Endothelial cell of umbilical vein (primary cell): ENCODE results near the gene SYNPO2. TPM values are rescaled to one million over a fixed set of nuclear protein-coding genes. Genes with fewer than 3 reads are reported as not detected.

Source experiments
- BruUV-seq: library from RNA; stranded (reverse); fragments of 400-500 nt; replicated peaks from 2 replicates; lab custom pipeline; 2021; lab: Mats Ljungman, UMichigan
- CTCF ChIA-PET: fragments of 300-600, 350-600 bp; sonication (Branson Sonifier 250); formaldehyde crosslinking; loops from one replicate; lab custom pipeline; 2021; ENCODE audit warnings: antibody characterized with exemption, inconsistent platforms; lab: Charles Lee
- POLR2A ChIA-PET: fragments of 300-600, 350-600 bp; sonication (Branson Sonifier 250); formaldehyde crosslinking; loops from one replicate; lab custom pipeline; 2021; ENCODE audit warnings: antibody characterized with exemption, inconsistent platforms; lab: Charles Lee
- DNase-seq: peaks from one replicate; pipeline ENCODE4 v3.0.0-alpha.2; 2011; ENCODE audit warnings: low read depth, low spot score
- FAIRE-seq: peaks from 2 replicates; lab custom pipeline; 2011; peaks lifted over from hg19 to GRCh38; lab: Jason Lieb, UNC
- H2AFZ ChIP-seq: 2 replicates; pipeline ENCODE4 v1.6.0; 2012; ENCODE audit warnings: low read depth, low read length, control low read depth, inconsistent platforms
- H3K27ac ChIP-seq: 2 replicates; pipeline ENCODE4 v1.5.1; 2011; ENCODE audit warnings: low read depth, mild to moderate bottlenecking, control low read depth, low read length, moderate library complexity; ENCODE audit not compliant: insufficient read depth
- H3K27me3 ChIP-seq, 2 experiments: 2 replicates each; pipeline versions ENCODE4 v1.6.0 to v1.6.1; 2011; ENCODE audit warnings: low read length in 2 of 2, mixed read lengths in 1 of 2; ENCODE audit not compliant: control insufficient read depth in 2 of 2, insufficient read depth in 2 of 2
- H3K36me3 ChIP-seq, 2 experiments: 2 replicates in 1 of 2; 3 replicates in 1 of 2; pipeline ENCODE4 v1.5.1; 2011; ENCODE audit warnings: low read length in 2 of 2, mild to moderate bottlenecking in 1 of 2, moderate library complexity in 1 of 2; ENCODE audit not compliant: control insufficient read depth in 2 of 2, insufficient read depth in 2 of 2; ENCODE audit errors: extremely low read depth in 1 of 2
- H3K4me1 ChIP-seq: 3 replicates; pipeline ENCODE4 v1.5.1; 2011; ENCODE audit warnings: mild to moderate bottlenecking, low read length; ENCODE audit not compliant: control insufficient read depth, insufficient read depth; ENCODE audit errors: extremely low read depth
- H3K4me2 ChIP-seq: 2 replicates; pipeline ENCODE4 v1.6.1; 2011; ENCODE audit warnings: low read length, control low read depth, mixed read lengths; ENCODE audit not compliant: insufficient read depth
- H3K4me3 ChIP-seq, 3 experiments: fragments of 200-600 bp in 1 of 3; sonication (generic), shearing (Covaris generic) in 1 of 3; replicated peaks in 1 of 3; 2 replicates each; pipeline ENCODE4 v1.5.1; 2011 to 2016; ENCODE audit warnings: control low read depth in 3 of 3, low read length in 3 of 3, mild to moderate bottlenecking in 2 of 3, inconsistent platforms in 1 of 3, low read depth in 1 of 3, moderate library complexity in 1 of 3; ENCODE audit not compliant: insufficient read depth in 1 of 3
- H3K79me2 ChIP-seq: 2 replicates; pipeline ENCODE4 v1.6.0; 2012; ENCODE audit warnings: low read length, inconsistent platforms; ENCODE audit not compliant: control insufficient read depth, insufficient read depth
- H3K9ac ChIP-seq: replicated peaks from 2 replicates; pipeline ENCODE3; 2011; ENCODE audit warnings: low read length, control low read depth; ENCODE audit not compliant: insufficient read depth; ENCODE audit errors: extremely low read depth
- H3K9me1 ChIP-seq: replicated peaks from 3 replicates; pipeline ENCODE4 v1.6.0; 2011; ENCODE audit warnings: mild to moderate bottlenecking, low read length; ENCODE audit not compliant: control insufficient read depth, insufficient read depth; ENCODE audit errors: extremely low read depth
- H3K9me3 ChIP-seq: replicated peaks from 2 replicates; pipeline ENCODE4 v1.5.1; 2012; ENCODE audit warnings: low read length, inconsistent platforms; ENCODE audit not compliant: control insufficient read depth, insufficient read depth
- H4K20me1 ChIP-seq: replicated peaks from 2 replicates; pipeline ENCODE3; 2011; ENCODE audit warnings: mild to moderate bottlenecking, low read length; ENCODE audit not compliant: control insufficient read depth, insufficient read depth; ENCODE audit errors: extremely low read depth
- EZH2 ChIP-seq: IDR thresholded peaks from 2 replicates; pipeline ENCODE4 v1.6.1; 2012; ENCODE audit warnings: borderline replicate concordance, low read depth, mild to moderate bottlenecking, moderate library complexity, low read length, inconsistent platforms; ENCODE audit not compliant: severe bottlenecking
- FOS ChIP-seq: IDR thresholded peaks from 2 replicates; pipeline ENCODE4 v1.6.1; 2011; ENCODE audit warnings: mild to moderate bottlenecking, low read length, moderate library complexity, borderline replicate concordance; ENCODE audit not compliant: insufficient read depth
- GATA2 ChIP-seq: IDR thresholded peaks from 2 replicates; pipeline ENCODE4 v1.7.0; 2011; ENCODE audit warnings: low read depth, mild to moderate bottlenecking, moderate library complexity, mixed read lengths, low read length; ENCODE audit not compliant: insufficient read length, insufficient read depth
- JUN ChIP-seq: IDR thresholded peaks from 2 replicates; pipeline ENCODE4 v1.6.1; 2011; ENCODE audit warnings: borderline replicate concordance, low read depth; ENCODE audit not compliant: insufficient read length, insufficient read depth
- POLR2A ChIP-seq: IDR thresholded peaks from 2 replicates; pipeline ENCODE4 v1.6.1; 2012; ENCODE audit warnings: low read depth, mild to moderate bottlenecking, control low read depth, low read length
- POLR2AphosphoS5 ChIP-seq: IDR thresholded peaks from 2 replicates; pipeline ENCODE4 v1.6.1; 2012; ENCODE audit warnings: low read depth, mild to moderate bottlenecking, control low read depth, low read length, moderate library complexity; ENCODE audit not compliant: insufficient read depth
- dilution Hi-C: fragments of 300-500 bp; cut with MboI; formaldehyde crosslinking; loops from one replicate; pipeline ENCODE4 v1.15.0; 2019; ENCODE audit warnings: low sequenced_read_pairs; ENCODE audit not compliant: extremely low pct_ligation_motif_present
- intact Hi-C: fragments of 100-400 bp; cut with micrococcal nuclease; formaldehyde crosslinking; loops from one replicate; pipeline ENCODE4 v1.10.0; 2022
- polyA plus RNA-seq, 4 experiments: library from polyadenylated mRNA; depleted of rRNA in 3 of 4; stranded (reverse) in 3 of 4; unstranded in 1 of 4; fragments of >200 nt; gene quantifications; 2 replicates each; pipeline versions ENCODE4 v1.2.1 to v1.2.3, GENCODE V29; 2011 to 2012; ENCODE audit warnings: missing spikeins in 1 of 4
- total RNA-seq: library from RNA; stranded (reverse); gene quantifications from 2 replicates; pipeline ENCODE4 v1.2.3, GENCODE V29; 2021
- TF ChIP-seq, protein P1 (sequence below), 2 donors: IDR thresholded peaks; 1 replicate in 1 of 2; 2 replicates in 1 of 2; pipeline ENCODE4 v1.5.1; 2011; ENCODE audit warnings: low read length in 2 of 2, mild to moderate bottlenecking in 2 of 2, moderate library complexity in 2 of 2, control low read depth in 1 of 2, inconsistent platforms in 1 of 2, low read depth in 1 of 2; ENCODE audit not compliant: insufficient read depth in 1 of 2; ENCODE audit errors: extremely low read depth in 1 of 2

Gene SYNPO2
- total and polyA plus RNA-seq, 2 donors (not counting 3 experiments of a cell fraction or from before 2014, with no cell fraction given), result 0.06 to 0.13 TPM

DNA sequence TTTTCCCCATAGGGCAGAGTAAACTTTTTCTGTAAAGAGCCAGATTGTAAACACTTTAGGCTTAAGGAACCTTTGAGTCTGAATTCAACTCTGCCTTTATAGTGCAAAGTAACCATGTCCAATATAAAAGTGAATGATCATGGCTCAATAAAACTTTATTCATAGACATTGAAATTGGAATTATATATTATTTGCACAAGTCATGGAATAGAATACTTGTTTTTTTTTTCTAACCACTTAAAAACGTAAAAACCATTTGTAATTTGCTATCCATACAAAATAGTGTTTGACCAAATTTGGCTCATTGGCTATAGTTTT is 192.8 kb downstream of the SYNPO2 start:
- H3K9ac ChIP-seq, result no peak overlapping the region
- no peaks in the 10 kb centered on the region for H3K9me3 ChIP-seq
- H3K79me2 ChIP-seq, result no peaks in the 10 kb centered on the region
- FAIRE-seq (no peak), DNase-seq (no peak)
- no peaks in the 10 kb centered on the region for H3K9me1 ChIP-seq
- no peak for TF ChIP-seq POLR2A
- no peak for TF ChIP-seq EZH2
- TF ChIP-seq, protein P1, sequence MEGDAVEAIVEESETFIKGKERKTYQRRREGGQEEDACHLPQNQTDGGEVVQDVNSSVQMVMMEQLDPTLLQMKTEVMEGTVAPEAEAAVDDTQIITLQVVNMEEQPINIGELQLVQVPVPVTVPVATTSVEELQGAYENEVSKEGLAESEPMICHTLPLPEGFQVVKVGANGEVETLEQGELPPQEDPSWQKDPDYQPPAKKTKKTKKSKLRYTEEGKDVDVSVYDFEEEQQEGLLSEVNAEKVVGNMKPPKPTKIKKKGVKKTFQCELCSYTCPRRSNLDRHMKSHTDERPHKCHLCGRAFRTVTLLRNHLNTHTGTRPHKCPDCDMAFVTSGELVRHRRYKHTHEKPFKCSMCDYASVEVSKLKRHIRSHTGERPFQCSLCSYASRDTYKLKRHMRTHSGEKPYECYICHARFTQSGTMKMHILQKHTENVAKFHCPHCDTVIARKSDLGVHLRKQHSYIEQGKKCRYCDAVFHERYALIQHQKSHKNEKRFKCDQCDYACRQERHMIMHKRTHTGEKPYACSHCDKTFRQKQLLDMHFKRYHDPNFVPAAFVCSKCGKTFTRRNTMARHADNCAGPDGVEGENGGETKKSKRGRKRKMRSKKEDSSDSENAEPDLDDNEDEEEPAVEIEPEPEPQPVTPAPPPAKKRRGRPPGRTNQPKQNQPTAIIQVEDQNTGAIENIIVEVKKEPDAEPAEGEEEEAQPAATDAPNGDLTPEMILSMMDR (IDR thresholded peaks at IDR 0.05; ENCODE audit: extremely low read depth in 1 of 2, insufficient read depth in 1 of 2, low read depth in 1 of 2, low read length in 2 of 2), result no peak
- TF ChIP-seq JUN, result no peak
- no peak for TF ChIP-seq GATA2
- no peak for TF ChIP-seq POLR2AphosphoS5
- no peak for TF ChIP-seq FOS
- H3K27ac ChIP-seq, result no peak overlapping the region
- ChIA-PET POLR2A (no interaction called here), CTCF (no interaction called here)
- H2AFZ ChIP-seq, result no peak overlapping the region
- H3K4me1 ChIP-seq, result no peaks in the 10 kb centered on the region
- dilution Hi-C loops (no loop called here), intact Hi-C loops (no loop called here)
- no TSS peak for BruUV-seq
- H3K4me2 ChIP-seq, result no peak overlapping the region
- H3K36me3 ChIP-seq, result no peaks in the 10 kb centered on the region
- H3K4me3 ChIP-seq, result no peak overlapping the region
- H3K27me3 ChIP-seq, result no peaks in the 10 kb centered on the region
- H4K20me1 ChIP-seq, result no peaks in the 10 kb centered on the region
